ENCODE results near the gene RALGPS1.
A peak's percentile ranks its signal among the peaks of the same experiment; 100 is the strongest.

RALGPS1 gene

DNA sequence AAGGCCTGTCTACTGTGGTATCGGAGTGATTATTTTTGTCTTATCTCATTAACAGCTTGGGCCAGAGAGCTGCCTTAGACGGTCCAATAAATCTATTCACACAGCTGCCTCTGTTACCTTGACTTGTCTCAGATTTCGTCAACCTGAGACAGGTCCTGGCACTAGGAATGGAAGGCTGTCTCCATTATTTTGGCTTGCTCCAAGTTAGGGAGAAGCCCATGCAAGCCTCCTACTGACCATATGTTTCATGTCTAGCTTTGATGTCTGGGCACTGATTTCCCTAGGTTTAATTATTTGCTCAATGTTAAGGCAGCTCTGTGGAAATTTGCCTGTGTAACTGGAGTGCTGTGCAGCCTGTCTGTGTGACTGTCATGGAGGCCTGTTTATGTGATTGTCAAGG, 12.4 kb upstream of the RALGPS1 start:
- no peak for DNase-seq (ENCODE audit: low read depth in 2 of 2)
- H3K4me3 ChIP-seq (replicated peaks in 1 of 2; ENCODE audit: low read depth in 2 of 2, low read length in 2 of 2), result no peak overlapping the region
- TF ChIP-seq, protein P1, sequence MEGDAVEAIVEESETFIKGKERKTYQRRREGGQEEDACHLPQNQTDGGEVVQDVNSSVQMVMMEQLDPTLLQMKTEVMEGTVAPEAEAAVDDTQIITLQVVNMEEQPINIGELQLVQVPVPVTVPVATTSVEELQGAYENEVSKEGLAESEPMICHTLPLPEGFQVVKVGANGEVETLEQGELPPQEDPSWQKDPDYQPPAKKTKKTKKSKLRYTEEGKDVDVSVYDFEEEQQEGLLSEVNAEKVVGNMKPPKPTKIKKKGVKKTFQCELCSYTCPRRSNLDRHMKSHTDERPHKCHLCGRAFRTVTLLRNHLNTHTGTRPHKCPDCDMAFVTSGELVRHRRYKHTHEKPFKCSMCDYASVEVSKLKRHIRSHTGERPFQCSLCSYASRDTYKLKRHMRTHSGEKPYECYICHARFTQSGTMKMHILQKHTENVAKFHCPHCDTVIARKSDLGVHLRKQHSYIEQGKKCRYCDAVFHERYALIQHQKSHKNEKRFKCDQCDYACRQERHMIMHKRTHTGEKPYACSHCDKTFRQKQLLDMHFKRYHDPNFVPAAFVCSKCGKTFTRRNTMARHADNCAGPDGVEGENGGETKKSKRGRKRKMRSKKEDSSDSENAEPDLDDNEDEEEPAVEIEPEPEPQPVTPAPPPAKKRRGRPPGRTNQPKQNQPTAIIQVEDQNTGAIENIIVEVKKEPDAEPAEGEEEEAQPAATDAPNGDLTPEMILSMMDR (IDR thresholded peaks at IDR 0.05; ENCODE audit: low read depth, low read length), result no peak

- H3K4me3 ChIP-seq (replicated peaks in 1 of 2; ENCODE audit: low read depth in 2 of 2, low read length in 2 of 2), result no peak overlapping the region
- TF ChIP-seq, protein P1 (IDR thresholded peaks at IDR 0.05; ENCODE audit: low read depth, low read length), result no peak
- DNase-seq (ENCODE audit: low read depth in 2 of 2), result no peak
Observed at GRCh38 chr9:126904586-126904985, 10.0 kb upstream of the RALGPS1 start.

DNA sequence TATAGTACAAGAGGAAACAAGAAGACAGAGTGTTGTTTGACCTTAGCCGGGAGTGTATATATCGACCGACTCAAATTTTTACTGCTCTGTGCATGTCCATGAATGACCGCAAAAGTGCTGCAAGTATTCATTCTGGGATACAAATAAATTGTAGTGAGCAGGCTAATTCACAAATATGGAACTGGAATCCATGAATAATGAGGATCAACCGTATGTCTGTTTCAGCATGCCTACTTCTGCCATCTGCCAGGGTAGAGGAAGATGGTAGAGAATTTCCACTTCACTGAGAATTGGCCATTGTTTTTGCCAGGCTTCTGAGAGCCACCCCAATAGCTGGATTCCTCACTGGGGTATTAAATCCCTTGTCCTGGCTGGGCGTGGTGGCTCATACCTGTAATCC, 8.5 kb upstream of the RALGPS1 start:
- TF ChIP-seq, protein P1 (IDR thresholded peaks at IDR 0.05; ENCODE audit: low read depth, low read length), result no peak
- no peak for DNase-seq (ENCODE audit: low read depth in 2 of 2)
- H3K4me3 ChIP-seq (replicated peaks in 1 of 2; ENCODE audit: low read depth in 2 of 2, low read length in 2 of 2), result no peak overlapping the region

DNA sequence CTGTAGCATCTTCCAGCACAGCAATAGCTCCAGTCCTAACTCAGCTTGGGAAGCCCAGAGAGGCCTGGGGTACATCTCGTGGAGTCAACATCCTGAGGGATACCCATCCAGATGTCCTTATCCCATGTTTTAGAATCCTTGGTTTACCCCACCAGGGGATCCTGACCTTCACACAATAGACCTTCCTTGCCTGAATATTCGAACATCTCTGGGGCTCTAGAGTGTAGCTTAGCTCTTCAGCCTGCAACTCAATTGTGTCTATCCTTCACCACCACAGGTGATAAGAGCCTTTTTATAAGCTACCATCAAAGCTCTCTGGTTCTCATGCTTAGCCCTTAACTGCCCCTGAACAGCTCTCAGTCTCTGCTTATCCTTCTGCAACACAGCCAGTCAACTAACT, 7.5 kb upstream of the RALGPS1 start:
- TF ChIP-seq, protein P1 (IDR thresholded peaks at IDR 0.05; ENCODE audit: low read depth, low read length), result no peak
- no peak for DNase-seq (ENCODE audit: low read depth in 2 of 2)
- no peak overlapping the region for H3K4me3 ChIP-seq (replicated peaks in 1 of 2; ENCODE audit: low read depth in 2 of 2, low read length in 2 of 2)

- DNase-seq (ENCODE audit: low read depth in 2 of 2), result no peak
- TF ChIP-seq, protein P1 (IDR thresholded peaks at IDR 0.05; ENCODE audit: low read depth, low read length), result no peak
- peak overlapping the region in 1 of 2 donors; percentile 48 for H3K4me3 ChIP-seq (replicated peaks in 1 of 2; ENCODE audit: low read depth in 2 of 2, low read length in 2 of 2)
Observed at GRCh38 chr9:126915281-126915816, 767 bp downstream of the RALGPS1 start.

DNA sequence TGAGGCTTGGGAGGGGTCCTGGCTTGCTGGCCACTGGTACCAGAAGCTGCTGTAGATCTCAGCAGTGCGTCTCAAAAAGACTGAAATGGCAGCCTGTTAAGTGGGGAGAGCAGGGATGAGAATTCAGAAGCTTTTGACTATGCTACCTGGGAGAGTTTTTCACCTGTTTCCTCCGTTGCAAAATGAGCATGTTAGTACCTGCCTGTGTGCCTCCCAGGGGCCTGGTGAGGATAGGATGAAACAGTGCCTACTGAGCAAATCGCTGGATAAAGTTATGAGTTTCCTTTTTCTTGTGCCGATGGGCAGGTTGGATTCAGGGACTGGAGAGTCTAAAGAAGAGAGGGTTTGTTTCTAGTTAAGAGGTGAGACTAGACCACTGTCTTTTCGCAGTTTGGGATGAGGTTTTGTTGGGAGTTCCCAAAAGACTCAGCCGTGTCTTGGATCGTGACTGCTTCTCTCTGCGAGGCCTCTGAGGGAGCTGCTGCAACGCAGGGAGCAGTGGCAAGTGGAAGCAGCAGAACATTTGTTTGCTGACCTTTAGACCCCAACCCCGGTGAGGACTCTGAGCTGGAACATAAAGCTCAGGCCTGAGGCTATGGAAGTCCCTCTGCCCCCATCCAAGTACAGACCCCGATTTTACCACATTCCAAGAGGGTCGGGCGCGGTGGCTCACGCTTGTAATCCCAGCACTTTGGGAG, 1.4 kb downstream of the RALGPS1 start:
- TF ChIP-seq, protein P1 (IDR thresholded peaks at IDR 0.05; ENCODE audit: low read depth, low read length), result no peak
- H3K4me3 ChIP-seq (replicated peaks in 1 of 2; ENCODE audit: low read depth in 2 of 2, low read length in 2 of 2), result no peak overlapping the region
- no peak for DNase-seq (ENCODE audit: low read depth in 2 of 2)
